Panc1 (cell line): ENCODE results near the gene IRS1.

Experiments
- TCF7L2 ChIP-seq: IDR thresholded peaks from 2 replicates; pipeline ENCODE4 v1.6.1; 2011; ENCODE audit warnings: mild to moderate bottlenecking, low read depth, low read length, inconsistent platforms
- TF ChIP-seq, protein P1 (sequence below): fragments of 450-650 bp; IDR thresholded peaks from 2 replicates; pipeline ENCODE4 v1.5.1; 2017; ENCODE audit warnings: mild to moderate bottlenecking

DNA sequence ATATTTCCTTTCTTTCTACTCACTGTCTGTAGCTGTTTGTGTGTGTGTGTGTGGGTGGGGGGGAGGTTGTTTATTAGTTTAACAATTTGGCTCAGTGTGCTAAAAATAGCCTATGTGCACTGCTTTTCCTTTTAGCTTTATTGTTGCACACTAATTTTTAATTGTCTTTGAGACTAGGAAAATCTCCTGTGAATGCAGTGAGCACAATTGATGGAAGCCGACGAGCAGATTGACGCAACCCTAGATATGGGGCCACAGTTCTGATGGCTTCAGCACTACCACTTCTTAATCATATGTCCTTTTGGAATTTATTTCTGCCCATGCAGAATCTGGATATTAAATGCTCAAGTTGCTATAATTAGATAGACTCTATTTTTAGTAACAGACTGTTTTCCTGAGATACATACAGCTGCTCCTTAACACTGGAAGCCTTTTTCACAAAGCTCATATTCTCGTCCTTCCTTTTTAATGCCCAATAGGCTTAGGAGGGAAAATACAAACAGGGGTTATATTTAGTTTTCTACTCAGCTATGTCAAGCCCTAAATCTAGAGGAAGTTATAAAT lies 109.1 kb downstream of the IRS1 start:
- TF ChIP-seq TCF7L2: no peak
- TF ChIP-seq, protein P1, sequence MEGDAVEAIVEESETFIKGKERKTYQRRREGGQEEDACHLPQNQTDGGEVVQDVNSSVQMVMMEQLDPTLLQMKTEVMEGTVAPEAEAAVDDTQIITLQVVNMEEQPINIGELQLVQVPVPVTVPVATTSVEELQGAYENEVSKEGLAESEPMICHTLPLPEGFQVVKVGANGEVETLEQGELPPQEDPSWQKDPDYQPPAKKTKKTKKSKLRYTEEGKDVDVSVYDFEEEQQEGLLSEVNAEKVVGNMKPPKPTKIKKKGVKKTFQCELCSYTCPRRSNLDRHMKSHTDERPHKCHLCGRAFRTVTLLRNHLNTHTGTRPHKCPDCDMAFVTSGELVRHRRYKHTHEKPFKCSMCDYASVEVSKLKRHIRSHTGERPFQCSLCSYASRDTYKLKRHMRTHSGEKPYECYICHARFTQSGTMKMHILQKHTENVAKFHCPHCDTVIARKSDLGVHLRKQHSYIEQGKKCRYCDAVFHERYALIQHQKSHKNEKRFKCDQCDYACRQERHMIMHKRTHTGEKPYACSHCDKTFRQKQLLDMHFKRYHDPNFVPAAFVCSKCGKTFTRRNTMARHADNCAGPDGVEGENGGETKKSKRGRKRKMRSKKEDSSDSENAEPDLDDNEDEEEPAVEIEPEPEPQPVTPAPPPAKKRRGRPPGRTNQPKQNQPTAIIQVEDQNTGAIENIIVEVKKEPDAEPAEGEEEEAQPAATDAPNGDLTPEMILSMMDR: no peak
